ENCODE measurements around the gene CDKAL1.

GRCh38 chr6:20584100-20584731 is 50.0 kb downstream of the CDKAL1 start:
- TF ChIP-seq POLR2AphosphoS5 (IDR thresholded peaks at IDR 0.05; ENCODE audit: low read depth, low read length) (no peak), TAF1 (IDR thresholded peaks at IDR 0.05; ENCODE audit: borderline replicate concordance, insufficient read depth, low read length) (no peak)
